K562 (cell line): ENCODE results near the gene MT1HL1. TPM values are rescaled to one million over a fixed set of nuclear protein-coding genes. Genes with fewer than 3 reads are reported as not detected.

Source experiments
- ATAC-seq: fragments of 200-7000 bp; cut with Tn5 transposase; 3 replicates; pipeline ENCODE4 v1.9.1; 2020; ENCODE audit warnings: moderate library complexity
- BruUV-seq: library from RNA; stranded (reverse); fragments of 400-500 nt; replicated peaks from 2 replicates; lab custom pipeline; 2021; lab: Mats Ljungman, UMichigan
- CTCF ChIA-PET: fragments of 300-600 bp; formaldehyde crosslinking; extraction: SDS; loops from one replicate; lab custom pipeline; 2021; ENCODE audit warnings: low intra/inter-chr PET ratio; lab: Yijun Ruan, JAX
- POLR2A ChIA-PET: fragments of 300-600, 350-650 bp; sonication (Branson Sonifier 250); formaldehyde crosslinking; extraction: SDS; loops from one replicate; lab custom pipeline; 2021; ENCODE audit warnings: antibody characterized with exemption, inconsistent platforms; lab: Yijun Ruan, JAX
- DNase-seq, 4 experiments: peaks; one replicate each; pipeline versions ENCODE4 v3.0.0 to v3.0.0-alpha.2; 2011 to 2018; ENCODE audit warnings: low spot score in 3 of 4, mixed read lengths in 3 of 4; ENCODE audit errors: extremely low read depth in 1 of 4
- FAIRE-seq: peaks from 2 replicates; lab custom pipeline; 2011; peaks lifted over from hg19 to GRCh38; lab: Jason Lieb, UNC
- H2AFZ ChIP-seq: 2 replicates; pipeline ENCODE4 v1.6.0; 2011; ENCODE audit warnings: low read depth, low read length, control low read depth, inconsistent platforms
- H3K27ac ChIP-seq: fragments of 200-600 bp; 3 replicates; pipeline ENCODE4 v1.8.0; 2011; ENCODE audit warnings: low read depth, mild to moderate bottlenecking, control low read depth, inconsistent platforms, low read length, moderate library complexity, mixed read lengths; ENCODE audit errors: extremely low read depth
- H3K27me3 ChIP-seq, 2 experiments: fragments of 300-600 bp in 1 of 2; 2 replicates in 1 of 2; 3 replicates in 1 of 2; pipeline versions ENCODE4 v1.6.0 to v1.8.0; 2011; ENCODE audit warnings: inconsistent platforms in 2 of 2, low read length in 2 of 2, mild to moderate bottlenecking in 1 of 2, mixed read lengths in 1 of 2, moderate library complexity in 1 of 2; ENCODE audit not compliant: control insufficient read depth in 2 of 2, insufficient read depth in 2 of 2
- H3K36me3 ChIP-seq: fragments of 300-600 bp; 3 replicates; pipeline ENCODE4 v1.8.0; 2011; ENCODE audit warnings: mild to moderate bottlenecking, low read length, inconsistent platforms; ENCODE audit not compliant: control insufficient read depth, insufficient read depth
- H3K4me1 ChIP-seq, 2 experiments: fragments of 200-600 bp in 1 of 2; replicated peaks in 1 of 2; 2 replicates in 1 of 2; 3 replicates in 1 of 2; pipeline versions ENCODE4 v1.5.1 to v1.8.0; 2011; ENCODE audit warnings: inconsistent platforms in 2 of 2, low read length in 2 of 2, mild to moderate bottlenecking in 1 of 2, mixed read lengths in 1 of 2, moderate library complexity in 1 of 2; ENCODE audit not compliant: control insufficient read depth in 2 of 2, insufficient read depth in 2 of 2
- H3K4me2 ChIP-seq: 2 replicates; pipeline ENCODE4 v1.6.1; 2011; ENCODE audit warnings: low read length, control low read depth, inconsistent platforms, mixed read lengths; ENCODE audit not compliant: insufficient read depth
- H3K4me3 ChIP-seq: fragments of 200-600 bp; sonication (generic), shearing (Covaris generic); 2 replicates; pipeline ENCODE4 v1.5.1; 2016; ENCODE audit warnings: control low read depth, inconsistent platforms
- H3K79me2 ChIP-seq: fragments of 200-600 bp; 3 replicates; pipeline ENCODE4 v1.8.0; 2011; ENCODE audit warnings: low read length, inconsistent platforms; ENCODE audit not compliant: control insufficient read depth, insufficient read depth
- H3K9ac ChIP-seq, 2 experiments: 2 replicates each; pipeline versions ENCODE4 v1.6.0 to v1.6.1; 2011; ENCODE audit warnings: low read depth in 2 of 2, low read length in 2 of 2, control low read depth in 1 of 2, inconsistent platforms in 1 of 2, mild to moderate bottlenecking in 1 of 2, mixed read lengths in 1 of 2; ENCODE audit not compliant: insufficient read depth in 1 of 2
- H3K9me1 ChIP-seq: one replicate; pipeline ENCODE4 v1.6.0; 2011; ENCODE audit warnings: inconsistent platforms, mild to moderate bottlenecking, low read length, moderate library complexity; ENCODE audit not compliant: control insufficient read depth, insufficient read depth
- H3K9me3 ChIP-seq: replicated peaks from 2 replicates; pipeline ENCODE4 v1.5.1; 2011; ENCODE audit warnings: low read depth, low read length, inconsistent platforms; ENCODE audit not compliant: control insufficient read depth, insufficient read depth
- H4K20me1 ChIP-seq: replicated peaks from 2 replicates; pipeline ENCODE4 v1.6.1; 2011; ENCODE audit warnings: low read length, inconsistent platforms, mixed read lengths; ENCODE audit not compliant: control insufficient read depth, insufficient read depth
- CXXC5 ChIP-seq: fragments of 250-450 bp; sonication (Bioruptor Pico); IDR thresholded peaks from 2 replicates; pipeline ENCODE4 v1.8.0; 2022; ENCODE audit warnings: inconsistent platforms, mild to moderate bottlenecking, moderate library complexity
- HNRNPH1 ChIP-seq: fragments of 200-400 bp; formaldehyde crosslinking; optimal IDR thresholded peaks from 2 replicates; pipeline ENCODE3; 2017; ENCODE audit warnings: low read depth, mild to moderate bottlenecking, low read length, moderate library complexity
- HNRNPK ChIP-seq: fragments of 200-400 bp; formaldehyde crosslinking; IDR thresholded peaks from one replicate; pipeline ENCODE4 v1.6.1; 2018; ENCODE audit warnings: mild to moderate bottlenecking, low read depth, low read length; ENCODE audit not compliant: poor library complexity, severe bottlenecking
- NCOA6 ChIP-seq: fragments of 450-650 bp; IDR thresholded peaks from 2 replicates; pipeline ENCODE4 v1.6.1; 2017; ENCODE audit warnings: mild to moderate bottlenecking
- RFX5 ChIP-seq: IDR thresholded peaks from 2 replicates; pipeline ENCODE4 v1.6.1; 2011; ENCODE audit warnings: low read depth, mild to moderate bottlenecking, improper control_type of control experiment, low read length
- SNIP1 ChIP-seq: fragments of 450-650 bp; IDR thresholded peaks from 2 replicates; pipeline ENCODE4 v1.7.1; 2017; ENCODE audit warnings: low read depth, mild to moderate bottlenecking
- SRSF3 ChIP-seq: fragments of 200-400 bp; formaldehyde crosslinking; IDR thresholded peaks from 2 replicates; pipeline ENCODE4 v1.6.1; 2016; ENCODE audit warnings: mild to moderate bottlenecking, low read length, moderate library complexity; ENCODE audit not compliant: insufficient read depth
- U2AF2 ChIP-seq: fragments of 200-400 bp; formaldehyde crosslinking; optimal IDR thresholded peaks from 2 replicates; pipeline ENCODE3; 2017; ENCODE audit warnings: low read depth, mild to moderate bottlenecking, low read length
- ZC3H4 ChIP-seq: sonication (generic); formaldehyde crosslinking; IDR thresholded peaks from 2 replicates; pipeline ENCODE4 v1.9.0; 2021; ENCODE audit warnings: missing genetic modification reagents, borderline replicate concordance
- ZNF707 ChIP-seq: fragments of 250-450 bp; sonication (Bioruptor Pico); conservative IDR thresholded peaks from 2 replicates; pipeline ENCODE4 v1.8.0; 2022; ENCODE audit warnings: inconsistent platforms, mild to moderate bottlenecking, moderate library complexity
- ZNF79 ChIP-seq: fragments of 250-450 bp; sonication (Bioruptor Pico); IDR thresholded peaks from 2 replicates; pipeline ENCODE4 v1.4.0; 2020; ENCODE audit warnings: low read depth, mild to moderate bottlenecking, moderate library complexity
- WGBS: fragments of 100-300 bp; shearing (Covaris generic); methylation state at CpG from one replicate; pipeline ENCODE4 v1.1.6; 2016; ENCODE audit warnings: low coverage, mixed read lengths; ENCODE audit not compliant: insufficient coverage; ENCODE audit errors: missing lambda C conversion rate; 5-methylcytosine and 5-hydroxymethylcytosine counted together
- in situ Hi-C: fragments of 300-500 bp; cut with MboI; formaldehyde crosslinking; loops from 4 replicates; pipeline ENCODE4 v1.15.0; 2018; ENCODE audit warnings: inconsistent platforms, mixed read lengths
- intact Hi-C: fragments of 100-400 bp; cut with micrococcal nuclease; formaldehyde crosslinking; loops from 2 replicates; pipeline ENCODE4 v1.14.2; 2022
- polyA plus RNA-seq, 8 experiments: library from polyadenylated mRNA; depleted of rRNA in 4 of 8; stranded (reverse) in 5 of 8; unstranded in 3 of 8; fragments of >200 nt; fragmentation: Nextera tagmentation in 2 of 8; fragmentation: Illumina TruSeq in 1 of 8; extraction: Ambion mirVana in 2 of 8; extraction: Trizol in 1 of 8; gene quantifications; 2 replicates each; pipeline versions ENCODE4 v1.2.1 to v1.2.3, GENCODE V29; 2011 to 2014; ENCODE audit warnings: inconsistent platforms in 1 of 8, missing spikeins in 1 of 8
- total RNA-seq, 7 experiments: library from RNA; depleted of rRNA in 6 of 7; stranded (reverse); fragments of >200 nt in 6 of 7; fragmentation: Illumina TruSeq in 2 of 7; extraction: Trizol in 2 of 7; gene quantifications; 2 replicates each; pipeline versions ENCODE4 v1.2.1 to v1.2.3, GENCODE V29; 2011 to 2021; ENCODE audit warnings: low replicate concordance in 1 of 7
- TF ChIP-seq, protein P1 (sequence below): sonication (generic); formaldehyde crosslinking; IDR thresholded peaks from 2 replicates; pipeline ENCODE4 v1.8.1; 2023; ENCODE audit warnings: mild to moderate bottlenecking, missing genetic modification reagents

MT1HL1 gene
- total and polyA plus RNA-seq, 9 of the 15 experiments (the other 6 are each of a cell fraction or from before 2014, with no cell fraction given): not detected

DNA sequence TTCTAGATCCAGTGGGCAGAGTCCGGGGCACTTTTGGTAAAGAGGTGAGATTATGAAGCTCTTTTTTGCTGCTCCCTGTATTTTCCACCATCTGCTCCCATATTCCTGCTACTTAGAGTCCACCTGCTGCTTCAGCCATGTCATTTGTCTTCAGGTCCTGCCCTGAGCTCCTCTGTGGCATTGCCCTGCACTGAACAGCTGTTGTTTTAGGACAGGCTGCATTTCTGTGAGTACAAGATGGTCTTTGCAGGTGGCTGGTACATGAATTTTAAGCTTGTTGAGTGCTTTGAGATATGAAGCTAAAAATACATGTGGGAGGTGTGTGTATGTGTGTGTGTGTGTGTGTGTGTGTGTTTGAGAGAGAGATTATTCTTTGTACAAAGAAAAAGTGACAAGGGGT is 21.9 kb downstream of the MT1HL1 start:
- Histone ChIP-seq H3K27ac (no peak overlapping the region), H3K4me2 (no peak overlapping the region), H3K79me2 (no peaks in the 10 kb centered on the region), H3K36me3 (no peaks in the 10 kb centered on the region), H4K20me1 (no peaks in the 10 kb centered on the region), H3K4me3 (no peak overlapping the region), H3K9me3 (no peaks in the 10 kb centered on the region), H3K27me3 (peaks cover 16 to 27% of the 10 kb centered on the region in 2 experiments), H3K9ac (no peak overlapping the region), H2AFZ (no peak overlapping the region), H3K9me1 (no peaks in the 10 kb centered on the region), H3K4me1 (no peaks in the 10 kb centered on the region)
- POLR2A ChIA-PET: interaction anchor here (0.6 kb wide), 1 partner anchor 15 kb away, joined by 3 read pairs; no protein-coding TSS in a partner anchor
- in situ Hi-C loops (no loop called here), intact Hi-C loops (no loop called here)
- FAIRE-seq (no peak), ATAC-seq (no peak), DNase-seq (no peak)
- TF ChIP-seq SRSF3: no peak
- TF ChIP-seq RFX5: no peak
- no peak for TF ChIP-seq HNRNPH1
- TF ChIP-seq ZC3H4 (CRISPR knock-in tag): no peak
- no peak for TF ChIP-seq CXXC5
- TF ChIP-seq U2AF2: no peak
- TF ChIP-seq SNIP1: no peak
- TF ChIP-seq ZNF79 (CRISPR knock-in tag): no peak
- TF ChIP-seq, protein P1, sequence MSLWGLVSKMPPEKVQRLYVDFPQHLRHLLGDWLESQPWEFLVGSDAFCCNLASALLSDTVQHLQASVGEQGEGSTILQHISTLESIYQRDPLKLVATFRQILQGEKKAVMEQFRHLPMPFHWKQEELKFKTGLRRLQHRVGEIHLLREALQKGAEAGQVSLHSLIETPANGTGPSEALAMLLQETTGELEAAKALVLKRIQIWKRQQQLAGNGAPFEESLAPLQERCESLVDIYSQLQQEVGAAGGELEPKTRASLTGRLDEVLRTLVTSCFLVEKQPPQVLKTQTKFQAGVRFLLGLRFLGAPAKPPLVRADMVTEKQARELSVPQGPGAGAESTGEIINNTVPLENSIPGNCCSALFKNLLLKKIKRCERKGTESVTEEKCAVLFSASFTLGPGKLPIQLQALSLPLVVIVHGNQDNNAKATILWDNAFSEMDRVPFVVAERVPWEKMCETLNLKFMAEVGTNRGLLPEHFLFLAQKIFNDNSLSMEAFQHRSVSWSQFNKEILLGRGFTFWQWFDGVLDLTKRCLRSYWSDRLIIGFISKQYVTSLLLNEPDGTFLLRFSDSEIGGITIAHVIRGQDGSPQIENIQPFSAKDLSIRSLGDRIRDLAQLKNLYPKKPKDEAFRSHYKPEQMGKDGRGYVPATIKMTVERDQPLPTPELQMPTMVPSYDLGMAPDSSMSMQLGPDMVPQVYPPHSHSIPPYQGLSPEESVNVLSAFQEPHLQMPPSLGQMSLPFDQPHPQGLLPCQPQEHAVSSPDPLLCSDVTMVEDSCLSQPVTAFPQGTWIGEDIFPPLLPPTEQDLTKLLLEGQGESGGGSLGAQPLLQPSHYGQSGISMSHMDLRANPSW (CRISPR knock-in tag): no peak
- no peak for TF ChIP-seq HNRNPK
- TF ChIP-seq NCOA6: no peak
- TF ChIP-seq ZNF707 (CRISPR knock-in tag): no peak
- CTCF ChIA-PET: no interaction called here
- 0% methylated on average over 1 of the region's 1 CpG for WGBS
- BruUV-seq: no TSS peak
